ENCODE data around the gene SEC22A.
"Not testable (repeated sequence)": the region's sequence is repeated elsewhere in the genome, so short reads cannot be mapped to it uniquely, and the experiment has no call there.

SEC22A gene

DNA sequence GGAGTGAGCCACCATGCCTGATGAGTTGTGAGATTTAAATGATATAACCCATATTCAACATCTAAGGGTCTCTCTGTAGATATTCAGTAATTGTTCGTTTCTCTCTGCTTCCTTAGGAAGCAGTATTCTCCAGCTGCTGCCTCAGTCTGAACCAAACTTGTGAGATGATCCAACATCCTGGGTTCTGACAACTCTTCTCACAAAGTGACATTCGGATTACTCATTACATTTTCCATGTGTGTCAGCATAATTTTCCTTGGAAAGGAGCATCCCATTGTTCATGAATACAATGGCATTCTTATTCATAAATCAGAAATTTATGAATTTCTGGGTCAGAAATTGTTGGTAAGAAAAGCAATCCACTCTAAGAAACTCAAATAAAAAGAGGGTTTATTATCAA is 15.0 kb upstream of the SEC22A start:
- no peak for DNase-seq

GRCh38 chr3:123188058-123188457 is 13.7 kb upstream of the SEC22A start:
- no peak for DNase-seq

DNA sequence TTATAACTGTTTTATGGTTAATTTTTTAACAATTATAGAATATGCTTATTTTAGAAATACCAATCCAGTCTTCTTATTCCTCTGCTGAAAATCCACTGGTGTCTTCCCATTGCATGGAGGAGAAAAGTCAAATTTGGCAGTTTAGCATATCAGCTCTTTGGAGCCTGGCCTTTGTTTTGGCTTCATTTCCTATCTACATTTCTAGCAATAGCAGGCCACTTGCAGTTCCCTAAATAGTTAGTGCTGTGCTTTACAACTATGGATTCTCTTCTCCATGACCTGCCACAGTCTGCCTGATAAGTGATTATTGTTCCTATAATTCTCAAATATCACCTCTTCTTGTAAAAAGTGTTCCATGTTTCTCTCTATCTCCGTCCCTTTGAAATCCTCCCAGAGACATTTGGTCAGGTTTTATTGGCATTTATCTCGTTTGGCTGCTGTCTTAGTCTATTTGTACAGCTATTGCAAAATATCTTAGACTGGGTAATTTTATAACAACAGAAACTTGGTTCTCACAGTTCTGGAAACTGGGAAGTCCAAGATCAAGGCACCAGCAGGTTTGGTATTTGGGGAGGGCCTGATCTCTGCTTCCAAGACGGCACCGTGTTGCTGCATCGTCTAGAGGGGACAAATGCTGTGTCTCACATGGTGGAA is 8.2 kb upstream of the SEC22A start:
- no peak for DNase-seq

DNA sequence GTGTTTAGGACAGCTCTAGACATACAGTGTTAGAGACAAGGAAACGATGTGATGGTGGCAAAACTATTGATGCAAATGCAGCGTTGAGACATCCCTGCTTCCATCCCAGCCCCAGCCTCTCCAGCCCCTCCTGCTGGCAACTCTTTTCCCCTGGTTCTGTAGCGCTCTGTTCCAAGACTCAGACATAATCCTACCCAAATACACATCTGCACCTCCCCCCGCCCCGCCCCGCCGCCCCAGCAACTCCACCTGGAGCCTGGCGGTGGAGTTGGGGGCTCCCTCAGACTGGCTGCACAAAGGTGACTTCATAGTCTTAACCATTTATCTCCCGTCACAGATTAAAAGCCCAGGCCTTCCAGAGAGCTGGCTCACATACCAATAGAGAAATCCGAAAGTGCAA is 7.2 kb upstream of the SEC22A start:
- no peak for DNase-seq

DNA sequence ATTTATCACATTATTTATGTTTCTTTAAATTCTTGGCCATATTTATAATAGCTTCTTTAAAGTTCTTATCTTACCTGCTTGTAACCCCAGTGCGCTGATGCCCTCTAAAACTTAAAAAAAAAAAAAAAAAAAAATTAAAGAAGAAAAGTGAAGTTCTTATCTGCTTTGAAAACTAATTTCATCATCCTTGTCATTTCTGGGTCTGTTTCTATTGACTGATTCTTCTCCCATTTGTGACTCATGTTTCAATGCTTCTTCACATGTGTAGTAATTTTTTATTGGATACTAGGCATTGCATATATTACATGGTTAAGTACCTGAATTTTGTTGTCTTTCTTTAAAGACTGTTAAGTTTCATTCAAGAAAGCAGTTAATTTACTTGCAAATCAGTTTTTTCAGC is 3.4 kb upstream of the SEC22A start:
- DNase-seq = no peak

- no peak for DNase-seq
These were observed 553 bp upstream of the SEC22A start for GRCh38 chr3:123201223-123201556.

DNA sequence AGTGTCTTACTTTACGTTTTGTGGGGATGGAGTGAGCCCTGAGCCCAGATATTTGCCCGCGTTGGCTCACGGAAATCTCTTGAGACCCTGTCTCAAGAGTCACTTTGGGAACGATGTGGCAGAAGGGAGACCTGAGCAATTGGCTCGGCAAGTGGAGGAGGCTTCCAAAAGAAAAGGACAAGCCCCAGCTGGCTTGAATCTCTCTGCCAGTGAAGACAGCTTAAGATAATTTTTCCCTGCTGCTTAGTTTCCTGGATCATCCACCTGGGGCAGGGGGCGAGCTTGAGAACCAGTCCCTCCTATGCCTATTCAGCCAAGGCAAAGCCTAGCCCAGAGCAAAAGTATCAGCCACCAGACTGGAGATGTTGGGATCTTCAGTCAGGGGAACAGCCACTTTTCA is 708 bp downstream of the SEC22A start:
- DNase-seq = no peak

DNA sequence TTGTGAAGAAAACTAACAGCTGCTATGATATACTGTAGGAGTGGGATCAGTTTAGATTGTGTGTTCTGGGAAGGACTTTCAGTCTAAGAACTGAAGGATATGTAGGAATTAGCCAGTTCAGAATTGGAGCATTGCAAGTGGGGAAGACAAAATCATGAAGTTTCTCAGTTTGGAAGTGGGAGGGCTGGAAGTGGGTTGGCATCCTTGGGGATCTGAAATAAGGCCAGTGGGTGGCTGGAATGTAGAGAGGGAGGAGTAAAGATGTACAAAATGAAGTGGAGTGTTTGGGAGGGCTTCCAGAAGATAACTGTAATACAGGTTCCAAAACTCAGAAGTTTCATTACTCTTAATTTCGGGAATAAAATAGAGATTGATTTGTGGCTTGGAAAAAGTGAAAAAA is 17.2 kb downstream of the SEC22A start:
- no peak for DNase-seq

DNA sequence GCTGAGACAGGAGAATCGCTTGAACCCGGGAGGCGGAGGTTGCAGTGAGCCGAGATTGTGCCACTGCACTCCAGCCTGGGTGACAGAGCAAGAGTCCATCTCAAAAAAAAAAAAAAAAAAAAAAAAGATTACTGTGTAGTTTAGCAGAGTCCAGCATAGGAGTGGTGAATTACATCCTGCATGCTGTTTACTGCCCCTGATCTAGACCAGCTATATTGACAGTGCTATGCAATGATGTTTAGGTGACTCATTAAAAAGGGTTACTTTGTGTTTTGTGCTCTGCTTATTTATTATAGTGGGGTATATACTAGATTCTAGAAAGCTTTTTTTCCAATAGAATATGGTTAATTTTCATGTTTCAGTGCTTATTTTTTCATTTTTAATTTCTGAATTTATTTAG is 19.6 kb downstream of the SEC22A start:
- DNase-seq = not testable (repeated sequence)

- DNase-seq = no peak
These were observed 23.3 kb downstream of the SEC22A start for GRCh38 chr3:123225016-123225415.

DNA sequence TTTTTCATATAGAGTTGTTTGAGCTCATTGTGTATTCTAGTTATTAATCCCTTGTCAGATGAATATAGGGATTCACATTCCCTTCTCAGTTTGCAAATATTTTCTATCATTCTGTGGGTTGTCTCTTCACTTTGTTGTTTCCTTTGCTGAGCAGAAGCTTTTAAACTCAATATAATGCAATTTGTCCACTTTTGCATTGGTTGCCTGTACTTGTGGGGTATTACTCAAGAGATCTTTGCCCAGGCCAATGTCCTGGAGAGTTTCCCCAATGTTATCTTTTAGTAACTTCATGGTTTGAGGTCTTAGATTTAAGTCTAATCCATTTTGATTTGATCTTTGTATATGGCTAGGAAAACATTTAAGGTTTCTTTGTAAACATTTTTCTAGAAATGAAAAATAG is 24.8 kb downstream of the SEC22A start:
- no peak for DNase-seq

DNA sequence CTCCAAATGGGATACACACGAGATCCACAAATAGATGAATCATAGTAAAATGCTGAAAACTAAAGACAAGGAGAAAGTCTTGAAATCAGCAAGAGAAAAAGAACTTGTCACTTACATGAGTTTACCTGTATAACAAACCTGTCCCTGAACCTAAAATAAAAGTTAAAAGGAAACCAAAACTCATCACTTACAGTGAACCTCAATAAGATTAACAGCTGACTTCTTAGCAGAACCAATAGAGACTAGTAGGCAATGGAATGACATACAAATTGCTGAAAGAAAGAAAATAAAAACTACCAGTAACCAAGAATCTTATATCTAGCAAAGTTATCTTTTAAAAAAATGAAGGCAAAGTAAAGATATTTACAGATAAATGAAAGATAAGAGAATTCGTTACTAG is 27.4 kb downstream of the SEC22A start:
- no peak for DNase-seq

GRCh38 chr3:123236902-123237301 is 35.2 kb downstream of the SEC22A start:
- DNase-seq = no peak

DNA sequence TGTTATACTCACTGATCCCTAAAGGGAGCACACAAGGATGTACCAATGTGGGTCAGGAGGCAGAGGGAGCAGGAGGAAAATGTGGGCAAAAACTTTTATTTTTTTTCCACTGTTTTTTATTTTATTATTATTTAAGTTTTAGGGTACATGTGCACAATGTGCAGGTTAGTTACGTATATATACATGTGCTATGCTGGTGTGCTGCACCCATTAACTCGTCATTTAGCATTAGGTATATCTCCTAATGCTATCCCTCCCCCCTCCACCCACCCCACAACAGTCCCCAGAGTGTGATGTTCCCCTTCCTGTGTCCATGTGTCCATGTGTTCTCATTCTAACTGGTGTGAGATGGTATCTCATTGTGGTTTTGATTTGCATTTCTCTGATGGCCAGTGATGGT is 37.4 kb downstream of the SEC22A start:
- DNase-seq = not testable (repeated sequence)

DNA sequence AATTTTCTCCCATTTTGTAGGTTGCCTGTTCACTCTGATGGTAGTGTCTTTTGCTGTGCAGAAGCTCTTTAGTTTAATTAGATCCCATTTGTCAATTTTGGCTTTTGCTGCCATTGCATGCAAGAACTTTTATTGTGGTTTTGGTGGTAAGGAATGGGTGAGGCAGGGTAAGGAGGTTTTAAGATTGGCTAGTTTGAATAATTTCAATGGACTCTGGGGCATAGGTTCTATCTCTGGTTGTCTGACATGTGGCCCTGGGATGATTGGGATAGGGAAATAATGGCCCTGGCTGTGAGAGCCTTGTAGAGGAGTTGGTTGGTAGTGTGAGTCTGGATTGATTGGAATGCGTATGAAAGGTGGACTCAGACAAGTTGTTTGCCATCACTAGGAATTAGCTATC is 38.0 kb downstream of the SEC22A start:
- DNase-seq = no peak

- no peak for DNase-seq
These were observed 42.4 kb downstream of the SEC22A start for GRCh38 chr3:123244128-123244527.

DNA sequence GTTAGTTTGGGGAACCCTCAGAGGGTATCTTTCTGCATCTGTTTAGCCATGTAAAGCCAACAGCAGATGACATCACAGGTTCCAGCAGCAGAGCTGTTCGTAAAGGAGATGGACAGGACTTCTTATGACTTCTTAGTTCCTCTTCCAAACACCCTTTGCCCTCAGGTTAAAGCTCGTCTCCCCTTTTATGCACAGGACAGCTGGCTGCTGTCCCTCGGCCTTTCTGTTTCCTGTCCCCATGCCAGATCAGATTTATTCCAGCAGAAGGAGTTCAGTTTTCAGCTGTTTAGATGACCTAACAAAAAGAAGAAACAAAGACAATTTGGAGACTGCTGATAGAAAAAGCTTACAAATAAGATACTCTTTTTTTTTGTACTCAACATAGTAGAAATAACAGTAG is 45.1 kb downstream of the SEC22A start:
- no peak for DNase-seq

GRCh38 chr3:123256256-123256655 is 54.5 kb downstream of the SEC22A start:
- no peak for DNase-seq

GRCh38 chr3:123258359-123258758 is 56.6 kb downstream of the SEC22A start:
- DNase-seq = no peak

GRCh38 chr3:123258811-123259420 is 57.2 kb downstream of the SEC22A start:
- no peak for DNase-seq

DNA sequence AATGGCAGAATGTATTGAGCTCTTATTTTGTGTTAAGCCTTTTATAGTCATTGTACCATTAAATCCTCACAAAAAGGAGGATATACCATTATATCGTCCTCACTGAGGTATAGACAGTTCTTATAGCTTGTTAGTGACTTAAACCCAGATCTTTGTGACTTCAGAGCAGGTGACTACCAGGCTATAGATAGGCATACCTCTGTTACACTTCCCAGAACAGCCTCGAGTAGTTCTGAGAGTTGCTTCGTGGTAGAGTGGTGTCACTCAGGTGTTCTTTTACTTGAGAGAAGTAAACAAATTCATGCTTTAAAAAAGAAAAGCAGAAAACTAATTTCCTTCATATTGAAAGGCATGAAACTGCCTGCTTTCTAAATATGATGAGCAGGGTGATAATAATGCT is 59.9 kb downstream of the SEC22A start:
- DNase-seq = no peak

DNA sequence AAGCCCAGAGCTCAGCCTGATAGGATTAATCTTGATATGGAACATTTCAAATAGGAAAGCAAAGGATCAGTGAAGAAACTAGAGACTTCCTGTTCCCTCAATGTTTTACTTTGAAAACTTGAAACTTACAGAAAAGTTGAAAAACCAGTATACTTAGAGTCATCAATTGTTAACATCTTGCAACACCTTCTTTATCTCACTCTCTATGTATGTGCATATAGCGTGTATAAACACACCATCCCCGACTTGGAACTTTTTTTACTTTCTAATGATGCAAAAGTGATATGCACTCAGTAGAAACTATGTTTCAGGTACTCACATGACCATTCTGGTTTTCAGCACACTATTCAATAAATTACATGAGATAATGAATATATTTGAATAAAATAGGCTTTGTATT is 60.5 kb downstream of the SEC22A start:
- no peak for DNase-seq

GRCh38 chr3:123262868-123263267 is 61.1 kb downstream of the SEC22A start:
- DNase-seq = no peak

GRCh38 chr3:123263941-123264340 is 62.2 kb downstream of the SEC22A start:
- no peak for DNase-seq

GRCh38 chr3:123267821-123268220 is 66.1 kb downstream of the SEC22A start:
- no peak for DNase-seq
